Measurements from ENCODE around the gene CHCHD4.

Gene CHCHD4

GRCh38 chr3:14129296-14129695, 4.6 kb upstream of the CHCHD4 start:
- TF ChIP-seq CTCF (IDR thresholded peaks at IDR 0.05; ENCODE audit: low read depth, low read length), result no peak
- no peak overlapping the region for H3K4me3 ChIP-seq (ENCODE audit: low read depth, low read length)

GRCh38 chr3:14128724-14129123, 4.1 kb upstream of the CHCHD4 start:
- H3K4me3 ChIP-seq (ENCODE audit: low read depth, low read length), result no peak overlapping the region
- no peak for TF ChIP-seq CTCF (IDR thresholded peaks at IDR 0.05; ENCODE audit: low read depth, low read length)

DNA sequence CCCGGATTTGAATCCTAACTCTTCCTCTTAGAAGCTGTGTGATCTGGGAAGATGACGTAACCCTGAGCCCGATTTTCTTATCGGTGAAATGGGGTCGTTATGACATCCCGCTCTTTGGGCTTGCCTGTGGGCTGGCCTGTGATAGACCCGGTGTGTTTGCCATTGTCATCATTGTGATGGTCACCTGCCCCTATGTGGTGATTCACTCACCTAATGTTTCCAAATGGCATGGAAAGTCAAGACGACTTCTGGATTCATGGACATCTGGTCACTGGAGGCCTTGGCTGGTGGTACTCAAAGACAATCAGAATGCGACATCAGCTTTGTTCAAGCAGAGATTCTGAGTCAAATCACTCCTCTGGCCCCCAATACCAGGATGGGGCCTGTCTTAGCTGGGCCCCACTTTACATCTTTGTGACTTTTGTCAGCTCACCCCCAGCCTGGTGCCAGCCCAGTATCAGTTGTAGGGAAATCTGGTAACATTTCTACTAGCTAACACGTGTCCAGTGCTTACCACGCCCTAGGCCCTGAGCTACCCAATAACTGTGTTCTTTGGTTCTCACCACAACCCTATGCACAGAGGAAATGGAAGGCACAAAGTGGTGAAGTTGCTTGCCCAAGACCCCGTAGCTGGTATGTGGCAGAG, 3.0 kb upstream of the CHCHD4 start:
- H3K4me3 ChIP-seq (ENCODE audit: low read depth, low read length), result no peak overlapping the region
- no peak for TF ChIP-seq CTCF (IDR thresholded peaks at IDR 0.05; ENCODE audit: low read depth, low read length)

DNA sequence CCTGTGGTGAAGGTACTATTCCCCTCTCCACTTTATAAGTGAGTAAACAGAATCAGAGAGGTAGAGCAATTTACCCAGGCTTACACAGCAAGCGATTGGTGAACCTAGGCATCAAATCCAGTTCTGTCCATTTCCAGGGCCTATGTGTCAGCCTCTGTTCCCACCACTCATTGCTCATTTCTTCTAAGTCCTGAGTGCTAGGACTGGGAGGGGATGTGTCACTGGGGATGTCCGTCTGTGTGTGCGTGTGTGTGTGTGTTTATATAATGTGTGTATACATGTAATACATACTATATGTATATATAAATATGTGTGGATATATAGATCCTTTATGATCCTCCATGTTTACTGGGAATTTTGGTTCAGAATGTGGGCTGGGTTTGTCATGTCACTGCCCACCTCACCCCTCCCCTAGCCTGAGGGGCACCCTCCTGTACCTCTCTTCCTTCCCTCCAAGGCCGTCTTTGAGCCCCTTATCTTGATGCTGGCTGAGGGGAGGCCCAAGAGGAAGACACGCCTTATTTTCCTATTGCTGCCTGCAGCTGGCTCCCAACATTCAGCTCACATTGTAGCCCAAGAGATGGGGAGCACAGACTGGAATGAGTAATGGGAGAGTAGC, 2.3 kb upstream of the CHCHD4 start:
- H3K4me3 ChIP-seq (ENCODE audit: low read depth, low read length), result peak overlapping the region; percentile 88; the same call in 1 of the 2 replicates
- TF ChIP-seq CTCF (IDR thresholded peaks at IDR 0.05; ENCODE audit: low read depth, low read length), result no peak

- peak overlapping the region; percentile 88 for H3K4me3 ChIP-seq (ENCODE audit: low read depth, low read length)
- no peak for TF ChIP-seq CTCF (IDR thresholded peaks at IDR 0.05; ENCODE audit: low read depth, low read length)
These were observed 1.6 kb upstream of the CHCHD4 start for GRCh38 chr3:14126017-14126886.

DNA sequence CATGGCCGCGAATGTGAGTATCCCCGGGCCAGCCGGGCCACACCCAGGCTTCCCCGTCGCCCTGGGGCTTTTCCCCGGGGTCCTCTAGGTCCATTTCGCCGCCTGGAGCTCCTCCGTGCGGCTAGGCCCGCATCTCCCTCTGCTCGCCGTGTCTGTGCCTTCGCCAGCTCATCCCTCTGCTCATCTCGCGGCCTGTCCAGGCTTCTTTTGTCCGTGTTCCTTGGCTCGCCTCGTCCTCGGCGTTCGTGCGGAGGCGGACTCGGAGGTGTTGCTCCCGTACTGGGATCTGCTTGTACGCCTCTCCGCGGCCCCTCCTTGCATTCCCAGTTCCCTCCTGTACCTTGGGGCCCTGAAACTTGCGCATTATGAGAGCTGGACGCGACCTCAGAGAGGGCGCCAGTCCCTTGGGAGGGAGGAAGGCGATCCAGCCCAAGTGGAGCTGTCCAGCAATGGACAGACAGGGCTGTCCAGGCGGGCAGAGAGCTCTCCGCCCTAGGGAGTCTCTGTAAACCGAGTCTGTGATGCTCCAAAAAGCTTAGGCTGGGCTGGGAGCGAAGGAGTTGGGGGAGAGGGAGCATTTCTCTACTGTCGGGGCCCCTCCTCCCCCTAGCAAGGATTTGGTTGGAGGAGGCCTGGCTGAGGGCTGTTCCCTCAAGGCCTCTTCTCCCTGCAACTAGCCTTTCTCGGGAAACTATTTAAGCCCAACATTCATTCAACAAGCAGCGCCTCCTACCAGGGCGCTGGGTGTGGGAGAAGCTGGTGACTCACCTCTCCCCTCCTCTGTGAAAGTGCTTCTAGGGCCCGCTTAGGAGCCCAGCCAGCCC, 735 bp upstream of the CHCHD4 start:
- peak overlapping the region; percentile 88 for H3K4me3 ChIP-seq (ENCODE audit: low read depth, low read length)
- TF ChIP-seq CTCF (IDR thresholded peaks at IDR 0.05; ENCODE audit: low read depth, low read length), result no peak
